HG03457 (cell line): ENCODE results near the gene PDE8A.
"Not testable (repeated sequence)": the region's sequence is repeated elsewhere in the genome, so short reads cannot be mapped to it uniquely, and the experiment has no call there.

ENCODE experiments used
- ATAC-seq: cut with Tn5 transposase; IDR thresholded peaks from one replicate; pipeline ENCODE4 v1.9.1; 2021; ENCODE audit warnings: moderate number of reproducible peaks; ENCODE audit not compliant: unreplicated experiment

PDE8A gene

DNA sequence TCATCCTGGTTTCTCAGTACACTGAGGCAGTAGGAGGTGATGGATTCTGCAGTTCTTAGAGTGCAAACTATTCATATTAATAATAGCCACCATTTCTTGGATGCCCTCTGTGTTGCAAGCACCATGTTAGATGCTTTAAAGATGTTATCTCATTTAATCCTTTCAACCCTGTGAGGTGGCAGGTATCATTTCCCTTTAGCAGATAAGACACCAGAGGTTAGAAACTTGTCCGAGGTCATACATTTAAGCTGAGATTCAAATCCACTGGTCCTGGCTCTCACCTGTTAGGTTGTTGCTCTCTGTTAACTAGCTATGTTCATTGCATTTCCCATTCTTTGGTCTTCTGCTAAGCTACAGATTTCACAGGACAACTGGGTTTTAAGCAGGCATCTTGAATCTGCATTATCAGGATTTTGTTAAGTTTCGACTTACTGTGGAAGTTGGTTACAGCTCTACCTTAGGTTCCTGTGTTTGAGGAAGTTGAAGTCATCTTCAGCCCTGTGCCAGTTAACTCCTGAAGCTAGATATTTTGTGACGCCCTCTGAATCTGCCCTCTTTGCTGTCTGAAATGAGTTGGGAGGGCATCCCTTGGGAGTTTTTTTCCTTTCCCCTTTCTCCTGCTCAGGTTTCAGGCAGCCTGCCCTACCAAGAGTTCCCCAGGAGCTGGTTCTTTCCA lies 6.4 kb downstream of the PDE8A start:
- no peak for ATAC-seq

DNA sequence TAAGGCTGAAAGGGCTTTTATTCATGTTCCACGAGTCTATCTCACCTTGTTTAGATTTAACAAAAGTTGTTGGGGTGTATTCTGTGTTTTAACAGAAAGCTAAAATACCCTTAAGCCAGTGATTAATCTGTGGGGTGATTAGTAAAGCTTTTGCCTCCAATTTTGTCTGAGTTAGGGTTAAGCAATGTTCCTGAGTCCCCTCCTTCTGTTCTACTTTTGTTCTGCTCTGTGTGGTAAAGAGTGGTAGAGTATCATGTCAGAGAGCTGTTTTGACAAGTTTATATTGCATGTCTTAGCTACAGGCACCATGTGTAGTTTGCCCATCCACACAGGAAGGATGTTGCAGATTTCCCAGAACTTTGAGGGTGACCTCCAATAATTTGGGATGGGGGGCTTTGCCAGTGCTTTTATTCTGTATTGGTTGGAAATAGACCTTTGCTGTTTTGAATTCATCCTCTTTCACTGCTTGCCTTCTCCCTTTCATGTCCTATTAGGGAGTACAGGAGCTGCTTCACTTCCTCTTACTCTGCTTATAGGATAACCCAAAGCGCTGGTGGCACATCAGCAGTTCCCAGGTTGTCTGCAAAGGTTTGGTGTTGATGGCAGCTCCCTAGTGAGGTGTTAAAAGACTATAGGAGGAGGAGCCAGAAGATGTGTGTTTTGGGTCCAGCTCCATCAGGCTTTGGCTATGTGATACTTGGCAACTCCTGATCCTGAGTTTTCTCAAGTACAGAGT lies 7.4 kb downstream of the PDE8A start:
- ATAC-seq: no peak

DNA sequence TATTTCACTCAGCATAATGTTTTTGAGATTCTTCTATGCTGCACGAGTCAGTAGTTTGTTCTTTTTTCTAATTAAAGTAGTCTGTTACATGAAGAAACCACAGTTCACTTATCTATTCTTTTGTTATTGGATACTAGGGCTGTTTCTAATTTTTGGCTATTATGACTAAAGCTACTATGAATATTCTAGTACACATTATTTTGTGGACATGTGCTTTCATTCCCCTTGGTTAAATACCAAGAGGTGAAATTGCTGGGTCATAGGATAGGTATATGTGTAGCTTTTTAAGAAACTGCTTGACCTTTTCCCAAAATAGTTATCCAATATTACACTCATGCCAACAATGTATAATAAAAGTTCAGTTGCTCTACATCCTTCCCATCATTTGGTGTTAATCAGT lies 8.9 kb downstream of the PDE8A start:
- ATAC-seq: no peak

DNA sequence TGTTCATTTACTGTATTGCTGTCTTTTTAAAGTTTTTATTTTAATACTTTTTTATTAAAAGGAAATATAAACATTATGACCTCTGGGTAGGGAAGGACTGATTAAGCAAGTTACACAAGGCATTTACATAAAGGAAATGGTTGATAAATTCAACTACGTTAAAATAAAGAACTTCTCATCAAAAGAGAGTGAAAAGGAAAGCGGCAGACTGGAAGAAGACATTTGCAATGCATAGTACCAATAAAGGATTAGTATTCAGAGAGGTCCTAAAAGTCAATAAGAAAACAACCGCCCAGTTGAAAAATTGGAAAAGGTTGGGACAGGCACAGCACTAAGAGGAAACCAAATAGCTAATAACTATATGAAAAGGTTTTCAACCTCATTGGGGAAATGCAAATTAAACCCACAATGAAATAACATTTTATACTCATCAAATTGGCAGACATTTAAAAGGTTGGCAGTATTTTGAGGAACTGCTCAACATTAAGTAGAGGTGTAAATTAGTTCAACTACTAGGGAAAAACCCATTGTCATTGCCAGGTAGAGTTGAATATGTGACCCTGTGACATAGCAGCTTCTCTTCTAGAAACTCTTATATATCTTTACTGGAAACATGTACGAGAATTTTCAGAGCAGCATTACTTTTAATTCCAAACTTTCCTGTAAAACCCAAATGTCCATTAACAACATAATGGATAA lies 9.5 kb downstream of the PDE8A start:
- ATAC-seq: no peak

DNA sequence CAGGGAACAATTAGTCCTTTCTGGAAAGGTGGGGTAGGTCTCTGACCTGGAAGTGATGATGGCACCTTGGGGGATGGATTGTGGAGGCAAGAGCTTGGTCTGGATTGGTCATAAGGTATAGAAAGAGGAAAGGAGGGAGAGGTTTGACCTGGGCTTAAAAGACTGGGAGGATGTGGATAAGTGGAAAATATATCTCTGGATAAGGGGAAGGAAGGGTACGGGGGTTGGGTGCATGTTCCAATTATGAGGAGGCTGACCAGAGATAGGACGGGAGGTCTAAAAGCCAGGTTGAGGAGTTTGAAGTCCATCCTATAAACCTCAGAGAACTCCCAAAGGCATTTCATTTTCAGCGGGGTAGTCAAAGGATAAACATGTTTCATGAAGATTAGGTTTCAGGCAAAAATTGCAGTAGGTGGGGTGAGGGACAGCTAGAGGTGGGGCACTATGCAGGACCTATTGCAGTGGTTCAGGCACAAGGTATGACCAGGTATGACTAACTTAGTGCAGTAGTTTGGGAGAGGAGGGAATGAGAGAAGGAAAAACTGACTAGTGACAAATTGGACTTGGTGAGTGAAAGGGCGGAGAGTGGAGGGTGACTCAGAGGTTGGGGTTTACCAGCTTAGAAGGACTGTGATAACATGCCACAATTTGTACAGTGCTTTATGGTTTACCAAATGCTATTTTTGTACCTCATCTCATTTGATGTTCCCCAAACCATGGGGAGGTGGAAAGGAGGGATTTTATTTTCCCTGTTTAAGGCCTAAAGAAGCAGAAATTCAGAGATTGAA lies 10.7 kb downstream of the PDE8A start:
- no peak for ATAC-seq

DNA sequence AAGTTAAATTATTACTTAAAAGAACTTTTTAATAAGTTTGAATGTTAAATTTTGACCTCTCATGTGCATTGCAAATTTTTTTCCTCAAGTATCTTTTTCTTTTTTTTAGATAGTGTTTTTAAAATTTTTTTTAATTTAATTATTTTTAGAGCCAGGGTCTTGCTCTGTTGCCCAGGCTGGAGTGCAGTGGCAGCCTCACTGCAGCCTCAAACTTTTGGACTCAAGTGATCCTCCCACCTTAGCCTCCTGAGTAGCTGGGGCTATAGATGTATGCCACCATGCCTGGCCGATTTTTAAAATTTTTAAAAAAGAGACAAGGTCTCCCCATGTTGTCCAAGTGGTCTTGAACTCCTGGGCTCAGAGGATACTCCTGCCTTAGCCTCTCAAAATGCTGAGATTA lies 14.4 kb downstream of the PDE8A start:
- ATAC-seq: no peak

DNA sequence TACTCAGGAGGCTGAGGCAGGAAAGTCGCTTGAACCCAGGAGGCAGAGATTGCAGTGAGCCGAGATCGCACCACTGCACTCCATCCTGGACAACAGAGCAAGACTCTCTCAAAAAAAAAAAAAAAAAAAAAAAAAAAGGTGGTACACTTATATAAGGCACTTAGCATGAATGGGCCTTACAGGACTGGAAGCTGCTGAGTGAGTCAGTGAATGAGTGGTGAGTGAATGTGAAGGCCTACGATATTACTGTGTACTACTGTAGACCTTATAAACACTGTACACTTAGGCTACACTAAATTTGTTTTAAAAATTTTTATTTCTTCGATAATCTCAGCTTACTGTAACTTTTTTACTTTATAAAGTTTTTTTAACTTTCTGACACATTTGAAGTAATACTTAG lies 15.1 kb downstream of the PDE8A start:
- ATAC-seq: not testable (repeated sequence)

DNA sequence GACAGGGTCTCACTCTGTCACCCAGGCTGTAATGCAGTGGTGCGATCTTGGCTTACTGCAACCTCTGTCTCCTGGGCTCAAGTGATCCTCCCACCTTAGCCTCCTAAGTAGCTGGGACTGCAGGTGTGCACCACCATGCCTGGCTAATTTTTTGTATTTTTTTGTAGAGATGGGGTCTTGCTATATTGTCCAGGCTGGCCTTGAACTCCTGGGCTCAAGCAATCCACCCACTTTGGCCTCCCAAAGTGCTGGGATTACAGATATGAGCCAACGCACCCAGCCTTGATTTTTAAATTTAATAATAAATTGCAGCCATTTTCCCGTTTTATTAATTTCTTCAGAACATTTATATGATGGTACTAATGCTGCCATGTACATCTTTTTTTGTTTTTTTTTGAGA lies 15.6 kb downstream of the PDE8A start:
- ATAC-seq: not testable (repeated sequence)

DNA sequence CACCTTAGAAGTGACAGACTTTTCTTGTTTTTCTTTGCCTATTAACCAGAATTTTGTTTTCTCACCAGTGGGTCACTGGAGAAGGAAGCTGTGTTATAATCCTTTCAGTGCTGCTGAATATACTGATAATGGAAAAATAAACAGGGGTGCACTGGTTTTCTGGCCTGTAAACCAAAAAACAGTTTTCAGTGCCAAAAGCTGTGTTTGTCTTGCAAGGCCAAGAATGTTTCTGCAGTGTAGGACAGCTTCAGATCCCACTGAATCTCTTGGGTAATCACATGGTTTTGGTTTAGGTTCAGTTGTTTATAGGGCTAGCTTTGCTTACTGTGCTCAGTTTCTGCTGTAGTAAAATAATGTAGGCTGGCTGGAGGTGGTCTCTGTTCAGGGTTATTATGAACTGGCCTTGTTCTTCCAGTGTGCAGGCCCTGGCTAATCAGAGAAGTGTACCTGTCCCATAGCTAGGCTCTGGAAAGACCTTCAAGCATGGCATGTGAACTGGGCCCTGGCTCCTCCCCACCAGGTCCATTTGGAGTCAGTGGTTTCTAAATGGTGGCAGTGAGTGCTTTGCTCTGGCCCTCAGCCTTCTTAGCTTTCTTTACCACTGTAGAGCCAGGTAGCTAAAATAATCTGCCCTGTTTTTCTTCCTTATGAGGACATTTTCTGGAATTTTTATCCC lies 18.7 kb downstream of the PDE8A start:
- ATAC-seq: no peak

DNA sequence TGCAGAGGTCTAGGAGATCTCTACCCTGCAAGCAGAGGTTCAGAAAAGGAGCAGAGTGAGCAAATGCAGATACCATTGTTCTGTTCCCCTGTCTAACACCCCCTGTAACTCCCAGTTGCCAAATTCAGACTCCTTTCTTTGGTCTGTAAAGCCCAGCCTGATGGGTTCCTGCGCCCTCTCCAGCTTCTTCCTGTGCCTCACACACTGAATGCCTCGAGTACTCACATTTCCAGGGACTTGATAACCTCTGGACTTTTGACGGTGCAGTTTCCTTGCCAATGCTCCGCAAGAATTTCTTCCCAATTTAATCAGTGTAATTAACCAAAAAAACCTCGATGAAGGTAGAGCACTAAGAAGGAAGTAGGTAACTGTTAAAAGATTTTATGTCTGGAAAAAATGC lies 19.3 kb downstream of the PDE8A start:
- ATAC-seq: no peak

DNA sequence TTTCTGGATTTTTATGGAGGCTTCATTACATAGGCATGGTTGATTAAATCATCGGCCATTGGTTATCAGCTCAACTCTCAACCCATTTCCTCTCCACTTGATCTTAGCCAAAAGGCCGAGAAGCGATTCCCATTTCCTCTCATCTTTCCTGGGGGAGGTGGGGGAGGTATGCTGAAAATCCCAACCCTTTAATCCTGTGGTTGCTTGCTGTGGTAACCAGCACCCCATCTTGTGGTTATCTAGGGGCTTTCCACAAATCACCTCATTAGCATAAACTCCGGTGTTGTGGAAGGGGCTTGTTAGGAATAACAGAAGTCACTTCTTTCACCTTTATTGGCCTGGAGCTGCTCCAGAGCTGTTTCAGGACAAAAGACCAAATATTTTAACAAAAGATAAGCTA lies 20.9 kb downstream of the PDE8A start:
- ATAC-seq: no peak

DNA sequence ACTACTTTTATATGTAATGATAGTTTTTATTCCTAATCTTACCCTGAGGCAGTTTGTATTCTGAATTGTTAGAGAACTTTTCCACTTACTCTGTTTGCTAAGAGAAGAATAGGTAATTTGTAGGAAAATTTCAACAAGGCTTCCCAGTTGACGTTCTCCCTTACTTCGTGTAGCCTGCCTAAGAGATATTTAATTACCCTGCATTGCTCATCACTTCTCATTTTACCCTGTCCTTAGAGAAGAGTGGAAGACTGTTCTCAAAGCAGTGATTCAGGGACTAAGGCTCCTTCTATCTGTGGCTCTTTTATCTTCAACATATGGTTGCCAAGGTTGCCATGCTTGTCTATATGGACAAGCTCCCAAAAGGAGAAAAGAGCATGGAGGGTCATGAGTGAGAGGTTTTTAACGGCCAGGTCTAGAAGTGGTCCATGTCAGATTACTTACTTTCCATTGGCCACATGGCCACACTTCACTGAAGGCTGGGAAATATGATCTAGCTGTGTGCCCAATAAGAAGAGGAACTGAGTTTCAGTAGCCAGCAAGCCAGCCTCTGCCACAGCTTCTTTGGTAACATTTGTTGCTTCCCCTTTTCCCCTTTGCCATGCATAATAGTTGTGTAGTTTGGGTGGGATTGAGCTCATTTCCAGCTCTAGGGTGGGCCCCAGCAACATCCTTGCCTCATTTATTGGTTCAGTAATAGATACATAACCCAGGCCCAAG lies 22.1 kb downstream of the PDE8A start:
- ATAC-seq: no peak

DNA sequence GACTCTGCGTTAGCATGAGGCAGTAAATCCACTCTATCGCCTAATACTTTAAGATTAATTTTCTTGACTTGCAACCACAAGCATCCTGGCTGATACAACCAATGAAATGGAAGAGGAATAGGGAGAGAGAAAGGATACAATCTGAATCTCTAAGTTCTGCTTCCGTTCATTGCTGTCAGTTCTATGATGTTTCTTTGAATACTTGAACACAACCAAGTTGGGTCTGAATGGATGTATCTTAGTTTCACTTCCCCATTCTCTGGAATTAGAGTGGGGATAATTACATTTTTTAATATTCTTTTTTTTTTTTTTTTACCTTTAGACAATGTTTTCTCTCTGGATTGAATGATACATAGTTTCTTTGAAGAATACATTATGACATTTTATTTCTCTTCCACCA lies 22.9 kb downstream of the PDE8A start:
- ATAC-seq: no peak

DNA sequence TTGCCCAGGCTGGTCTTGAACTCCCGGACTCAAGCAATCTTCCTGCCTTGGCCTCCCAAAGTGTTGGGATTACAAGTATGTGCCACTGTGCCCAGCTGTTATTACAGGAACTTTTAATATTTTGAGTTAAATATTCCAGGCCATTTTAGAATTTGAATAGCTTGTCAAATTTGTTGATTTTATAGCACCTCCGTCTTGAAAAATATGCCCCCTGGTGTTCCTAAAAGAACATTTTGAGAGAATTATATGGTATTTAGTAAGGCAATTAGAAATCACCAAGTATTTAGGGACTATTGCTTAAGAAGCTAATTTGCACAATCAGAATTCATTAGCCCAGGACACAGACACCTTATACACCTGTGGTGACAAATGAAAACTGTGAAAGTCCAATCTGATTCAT lies 23.7 kb downstream of the PDE8A start:
- no peak for ATAC-seq

DNA sequence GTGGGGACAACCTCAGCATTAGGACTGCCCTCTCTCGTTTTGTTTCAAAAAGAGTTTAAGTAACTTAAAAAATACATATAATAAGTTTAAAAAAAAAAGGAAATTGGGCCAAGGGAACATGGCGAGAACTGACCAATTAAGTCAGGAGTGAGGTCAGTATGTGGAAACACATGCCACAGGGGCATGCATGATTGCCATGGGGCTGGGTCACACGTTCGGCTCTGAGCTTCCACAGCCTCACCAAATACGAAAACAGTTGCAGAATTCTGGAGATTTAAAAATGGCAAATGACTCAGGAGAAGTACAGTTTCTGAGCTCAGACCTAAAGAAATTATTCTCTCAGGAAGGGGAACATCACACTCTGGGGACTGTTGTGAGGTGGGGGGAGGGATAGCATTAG lies 24.1 kb downstream of the PDE8A start:
- no peak for ATAC-seq

DNA sequence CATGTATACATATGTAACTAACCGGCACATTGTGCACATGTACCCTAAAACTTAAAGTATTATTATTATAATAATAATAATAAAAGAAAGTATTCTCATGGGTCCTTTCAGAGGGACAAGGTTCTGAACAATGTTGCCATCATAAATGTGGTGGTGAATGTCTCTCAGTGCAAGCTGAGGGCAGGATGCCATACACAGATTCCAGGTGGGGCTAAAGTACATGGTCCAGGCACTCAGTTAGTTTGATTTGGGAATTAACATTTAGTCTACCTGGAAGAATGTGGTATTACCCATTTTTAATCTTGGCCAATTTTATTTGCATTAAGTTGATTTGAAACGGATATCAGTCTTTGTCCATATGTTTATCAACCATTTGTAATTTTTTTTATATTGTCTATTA lies 24.5 kb downstream of the PDE8A start:
- ATAC-seq: no peak

DNA sequence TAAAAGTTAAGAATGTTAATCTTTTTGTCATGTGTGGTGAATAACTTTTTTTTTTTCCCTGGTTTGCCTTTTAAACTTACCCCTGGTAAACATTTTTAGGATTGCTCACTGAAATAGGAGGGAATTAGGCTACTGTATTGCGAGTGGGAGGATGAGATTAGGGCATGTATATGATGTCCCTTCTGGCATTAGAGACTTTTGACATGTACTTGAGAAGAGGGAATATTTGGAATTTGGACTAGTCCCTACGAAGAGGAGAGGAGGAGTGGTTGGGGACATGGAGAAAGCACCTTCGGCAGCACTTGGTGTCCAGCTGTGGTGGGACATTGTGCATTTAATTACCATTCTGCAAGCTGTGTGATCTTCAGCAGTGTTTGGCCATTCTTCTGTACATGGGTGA lies 25.0 kb downstream of the PDE8A start:
- no peak for ATAC-seq

DNA sequence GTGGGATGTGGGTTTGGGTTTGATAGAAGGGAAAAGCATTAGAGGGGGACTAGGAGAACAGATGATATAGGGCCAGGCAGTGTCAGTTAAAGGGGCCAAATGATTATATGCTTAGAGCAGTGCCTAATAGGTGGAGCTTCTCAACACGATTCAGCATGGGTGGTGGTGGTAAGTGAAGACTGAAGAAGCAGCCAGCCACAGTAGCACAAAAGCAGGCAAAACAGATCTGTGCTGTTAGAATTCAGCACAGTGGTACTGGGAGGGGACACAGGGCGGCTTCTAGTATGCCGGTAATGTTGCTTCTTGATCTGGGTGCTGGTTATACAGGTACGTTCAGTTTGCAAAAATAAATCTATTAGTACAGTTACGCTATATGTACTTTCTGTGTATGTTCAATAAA lies 25.5 kb downstream of the PDE8A start:
- ATAC-seq: no peak

DNA sequence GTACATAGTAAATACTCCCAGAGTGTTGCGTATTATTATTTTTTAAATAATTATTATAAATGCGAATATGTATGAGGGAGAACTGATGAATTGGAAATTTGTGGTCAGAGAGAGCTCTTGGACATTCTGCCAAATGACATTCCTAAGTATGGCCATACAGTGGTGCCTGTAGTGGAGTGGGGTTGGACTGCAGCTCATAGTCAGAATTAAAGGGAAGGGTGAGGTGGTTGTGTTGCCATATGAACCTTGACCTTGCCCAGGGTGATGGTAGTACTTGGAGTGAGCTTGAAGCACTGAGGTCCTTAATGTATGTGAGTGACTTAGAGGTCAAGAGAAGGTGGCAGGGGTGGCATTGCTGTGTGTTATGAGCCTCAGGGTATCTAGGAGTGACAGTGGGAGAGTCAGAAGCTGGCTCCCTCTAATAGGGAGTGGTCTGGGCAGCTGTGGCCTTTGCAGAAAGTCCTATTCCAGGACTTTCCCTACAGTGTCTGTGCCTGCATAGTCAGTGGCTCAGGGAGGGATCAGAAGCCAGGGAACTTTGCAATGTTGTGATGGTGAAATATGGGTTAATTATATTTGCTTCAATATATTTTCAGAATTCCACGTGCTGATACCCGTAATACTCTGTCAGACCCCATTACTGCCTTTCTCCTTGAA lies 26.2 kb downstream of the PDE8A start:
- ATAC-seq: no peak
